HepG2 (cell line): ENCODE data around the gene EID3. TPM values are rescaled to one million over a fixed set of nuclear protein-coding genes. Genes with fewer than 3 reads are reported as not detected.

Source experiments
- ATAC-seq: fragments of 200-7000 bp; cut with Tn5 transposase; 3 replicates; pipeline ENCODE4 v1.9.1; 2020; ENCODE audit warnings: mild to moderate bottlenecking, moderate library complexity
- BruUV-seq: library from RNA; stranded (reverse); fragments of 400-500 nt; replicated peaks from 2 replicates; lab custom pipeline; 2021; lab: Mats Ljungman, UMichigan
- CTCF ChIA-PET: fragments of 300-600 bp; formaldehyde crosslinking; extraction: SDS; loops from one replicate; lab custom pipeline; 2021; ENCODE audit warnings: low total read pairs, inconsistent platforms, low intra/inter-chr PET ratio; lab: Yijun Ruan, JAX
- POLR2A ChIA-PET: fragments of 350-600 bp; sonication (Branson Sonifier 250); formaldehyde crosslinking; loops from one replicate; lab custom pipeline; 2020; ENCODE audit warnings: antibody characterized with exemption, inconsistent platforms; lab: Yijun Ruan, JAX
- DNase-seq: peaks from one replicate; pipeline ENCODE4 v3.0.0-alpha.2; 2015; ENCODE audit warnings: low spot score
- FAIRE-seq: peaks from 3 replicates; lab custom pipeline; 2011; peaks lifted over from hg19 to GRCh38; lab: Jason Lieb, UNC
- H2AFZ ChIP-seq: one replicate; pipeline ENCODE4 v1.6.1; 2011; ENCODE audit warnings: low read length, inconsistent platforms
- H3K27ac ChIP-seq: fragments of 300-600 bp; 3 replicates; pipeline ENCODE4 v1.8.0; 2011; ENCODE audit warnings: mixed run types, mild to moderate bottlenecking, mixed read lengths, low read length, inconsistent platforms; ENCODE audit not compliant: insufficient read depth; ENCODE audit errors: extremely low read length
- H3K27me3 ChIP-seq, 2 experiments: fragments of 200-600 bp in 1 of 2; 2 replicates in 1 of 2; 3 replicates in 1 of 2; pipeline versions ENCODE4 v1.6.0 to v1.8.0; 2011; ENCODE audit warnings: low read length in 2 of 2, mild to moderate bottlenecking in 2 of 2, moderate library complexity in 2 of 2, inconsistent platforms in 1 of 2; ENCODE audit not compliant: insufficient read depth in 2 of 2, control insufficient read depth in 1 of 2
- H3K36me3 ChIP-seq, 2 experiments: fragments of 200-600 bp in 1 of 2; replicated peaks in 1 of 2; 2 replicates in 1 of 2; 3 replicates in 1 of 2; pipeline versions ENCODE4 v1.5.1 to v1.8.0; 2011; ENCODE audit warnings: low read length in 2 of 2, inconsistent platforms in 1 of 2; ENCODE audit not compliant: insufficient read depth in 2 of 2, control insufficient read depth in 1 of 2
- H3K4me1 ChIP-seq: 2 replicates; pipeline ENCODE4 v1.5.1; 2012; ENCODE audit warnings: low read length, inconsistent platforms; ENCODE audit not compliant: insufficient read depth
- H3K4me2 ChIP-seq: 2 replicates; pipeline ENCODE4 v1.6.0; 2011; ENCODE audit warnings: low read depth, low read length, inconsistent platforms
- H3K4me3 ChIP-seq, 3 experiments: fragments of 200-600 bp in 1 of 3; sonication (generic), shearing (Covaris generic) in 1 of 3; replicated peaks in 1 of 3; 2 replicates each; pipeline ENCODE4 v1.5.1; 2011 to 2016; ENCODE audit warnings: low read length in 3 of 3, inconsistent platforms in 2 of 3, low read depth in 2 of 3, mild to moderate bottlenecking in 2 of 3, control low read depth in 1 of 3, mixed read lengths in 1 of 3; ENCODE audit not compliant: insufficient read depth in 1 of 3
- H3K79me2 ChIP-seq: one replicate; pipeline ENCODE4 v1.6.1; 2011; ENCODE audit warnings: low read length, inconsistent platforms; ENCODE audit not compliant: insufficient read depth
- H3K9ac ChIP-seq: 2 replicates; pipeline ENCODE4 v1.6.0; 2011; ENCODE audit warnings: mild to moderate bottlenecking, low read depth, low read length, inconsistent platforms; ENCODE audit not compliant: insufficient read depth
- H3K9me3 ChIP-seq: 2 replicates; pipeline ENCODE4 v1.5.1; 2012; ENCODE audit warnings: mild to moderate bottlenecking, low read length
- H4K20me1 ChIP-seq: 2 replicates; pipeline ENCODE4 v1.6.0; 2011; ENCODE audit warnings: inconsistent platforms, mild to moderate bottlenecking, low read length, moderate library complexity; ENCODE audit not compliant: insufficient read depth
- AGO1 ChIP-seq: fragments of 200-400 bp; formaldehyde crosslinking; IDR thresholded peaks from 2 replicates; pipeline ENCODE4 v1.6.1; 2017; ENCODE audit warnings: mild to moderate bottlenecking, low read depth, low read length, moderate library complexity; ENCODE audit not compliant: poor library complexity, severe bottlenecking
- GABPA ChIP-seq, 2 experiments: IDR thresholded peaks; 2 replicates each; pipeline ENCODE4 v1.6.1; 2011 to 2016; ENCODE audit warnings: low read depth in 2 of 2, low read length in 1 of 2, missing biosample characterization in 1 of 2, missing genetic modification characterization in 1 of 2
- HNRNPH1 ChIP-seq: fragments of 200-400 bp; formaldehyde crosslinking; optimal IDR thresholded peaks from 2 replicates; pipeline ENCODE3; 2017; ENCODE audit warnings: mild to moderate bottlenecking, low read depth, low read length
- IRX3 ChIP-seq: sonication (generic); formaldehyde crosslinking; IDR thresholded peaks from 2 replicates; pipeline ENCODE4 v1.8.1; 2023; ENCODE audit warnings: mild to moderate bottlenecking, low read depth, missing genetic modification reagents, borderline replicate concordance
- KLF15 ChIP-seq: sonication (generic); formaldehyde crosslinking; IDR thresholded peaks from 2 replicates; pipeline ENCODE4 v1.8.1; 2023; ENCODE audit warnings: borderline replicate concordance, mild to moderate bottlenecking, inconsistent platforms, missing genetic modification reagents, mixed read lengths
- MIER2 ChIP-seq: IDR thresholded peaks from 2 replicates; pipeline ENCODE4 v1.6.1; 2016; ENCODE audit warnings: missing biosample characterization, missing genetic modification reagents
- RFXAP ChIP-seq: sonication (generic); formaldehyde crosslinking; IDR thresholded peaks from 2 replicates; pipeline ENCODE4 v1.4.0; 2020; ENCODE audit warnings: missing genetic modification reagents, borderline replicate concordance
- SIX1 ChIP-seq: sonication (generic); formaldehyde crosslinking; IDR thresholded peaks from 2 replicates; pipeline ENCODE4 v1.4.0; 2020; ENCODE audit warnings: missing genetic modification reagents, borderline replicate concordance
- SMARCC2 ChIP-seq: fragments of 450-650 bp; IDR thresholded peaks from 2 replicates; pipeline ENCODE4 v1.6.1; 2017; ENCODE audit warnings: antibody characterized with exemption, mild to moderate bottlenecking
- ZNF12 ChIP-seq: sonication (generic); formaldehyde crosslinking; IDR thresholded peaks from 2 replicates; pipeline ENCODE4 v1.5.0; 2020; ENCODE audit warnings: missing genetic modification reagents
- ZNF775 ChIP-seq: sonication (generic); formaldehyde crosslinking; IDR thresholded peaks from 2 replicates; pipeline ENCODE4 v1.4.0; 2020; ENCODE audit warnings: missing genetic modification reagents, mild to moderate bottlenecking, moderate library complexity, borderline replicate concordance
- WGBS: methylation state at CpG from one replicate; pipeline ENCODE4 v1.1.6; 2017; ENCODE audit warnings: low lambda C conversion rate; 5-methylcytosine and 5-hydroxymethylcytosine counted together
- in situ Hi-C: cut with HindIII; loops from 2 replicates; pipeline ENCODE4 v1.10.0; 2017; ENCODE audit warnings: low pct_unique_long_range_greater_than_20kb; ENCODE audit not compliant: extremely low pct_ligation_motif_present
- intact Hi-C: fragments of 100-400 bp; cut with micrococcal nuclease; formaldehyde crosslinking; loops from one replicate; pipeline ENCODE4 v1.10.0; 2022; ENCODE audit not compliant: unreplicated experiment
- polyA plus RNA-seq, 8 experiments: library from polyadenylated mRNA; depleted of rRNA in 3 of 8; stranded (reverse) in 7 of 8; unstranded in 1 of 8; fragments of >200 nt; fragmentation: Illumina TruSeq in 4 of 8; extraction: Trizol in 4 of 8; gene quantifications; 2 replicates each; pipeline versions ENCODE4 v1.2.1 to v1.2.3, GENCODE V29; 2011 to 2016; ENCODE audit warnings: low read depth in 4 of 8, missing spikeins in 1 of 8, mixed read lengths in 1 of 8; ENCODE audit not compliant: insufficient read depth in 1 of 8
- total RNA-seq, 5 experiments: library from RNA; depleted of rRNA; stranded (reverse); fragments of >200 nt; fragmentation: Illumina TruSeq; extraction: Trizol; gene quantifications; 2 replicates each; pipeline ENCODE4 v1.2.3, GENCODE V29; 2016; ENCODE audit warnings: low read depth in 1 of 5
- TF ChIP-seq, protein P1 (sequence below): sonication (generic); formaldehyde crosslinking; IDR thresholded peaks from 2 replicates; pipeline ENCODE4 v1.4.0; 2020; ENCODE audit warnings: missing genetic modification reagents, borderline replicate concordance

EID3 gene
- total and polyA plus RNA-seq, 2 of the 13 experiments (the other 11 are each of a cell fraction or from before 2014, with no cell fraction given): 0.38 to 4.5 TPM

GRCh38 chr12:104297477-104298113 lies 5.9 kb upstream of the EID3 start:
- TF ChIP-seq, protein P1, sequence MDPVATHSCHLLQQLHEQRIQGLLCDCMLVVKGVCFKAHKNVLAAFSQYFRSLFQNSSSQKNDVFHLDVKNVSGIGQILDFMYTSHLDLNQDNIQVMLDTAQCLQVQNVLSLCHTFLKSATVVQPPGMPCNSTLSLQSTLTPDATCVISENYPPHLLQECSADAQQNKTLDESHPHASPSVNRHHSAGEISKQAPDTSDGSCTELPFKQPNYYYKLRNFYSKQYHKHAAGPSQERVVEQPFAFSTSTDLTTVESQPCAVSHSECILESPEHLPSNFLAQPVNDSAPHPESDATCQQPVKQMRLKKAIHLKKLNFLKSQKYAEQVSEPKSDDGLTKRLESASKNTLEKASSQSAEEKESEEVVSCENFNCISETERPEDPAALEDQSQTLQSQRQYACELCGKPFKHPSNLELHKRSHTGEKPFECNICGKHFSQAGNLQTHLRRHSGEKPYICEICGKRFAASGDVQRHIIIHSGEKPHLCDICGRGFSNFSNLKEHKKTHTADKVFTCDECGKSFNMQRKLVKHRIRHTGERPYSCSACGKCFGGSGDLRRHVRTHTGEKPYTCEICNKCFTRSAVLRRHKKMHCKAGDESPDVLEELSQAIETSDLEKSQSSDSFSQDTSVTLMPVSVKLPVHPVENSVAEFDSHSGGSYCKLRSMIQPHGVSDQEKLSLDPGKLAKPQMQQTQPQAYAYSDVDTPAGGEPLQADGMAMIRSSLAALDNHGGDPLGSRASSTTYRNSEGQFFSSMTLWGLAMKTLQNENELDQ (CRISPR knock-in tag): no peak
- no peak for TF ChIP-seq SMARCC2
- no peak for TF ChIP-seq GABPA (IDR thresholded peaks at IDR 0.05; ENCODE audit: low read depth, low read length)
- no peak for TF ChIP-seq GABPA (CRISPR knock-in tag; IDR thresholded peaks at IDR 0.05; ENCODE audit: low read depth)
- TF ChIP-seq MIER2 (CRISPR knock-in tag): no peak
- TF ChIP-seq AGO1: no peak
- no peak for TF ChIP-seq ZNF12
- no peak for TF ChIP-seq ZNF775 (CRISPR knock-in tag)
- no peak for TF ChIP-seq SIX1 (CRISPR knock-in tag)
- no peak for TF ChIP-seq IRX3 (CRISPR knock-in tag)
- no peak for TF ChIP-seq HNRNPH1
- no peak for TF ChIP-seq RFXAP (CRISPR knock-in tag)
- no peak for TF ChIP-seq KLF15 (CRISPR knock-in tag)
- H3K4me2 ChIP-seq: no peak overlapping the region
- ChIA-PET POLR2A (interaction anchor here (2.7 kb wide), 1 partner anchor 10 kb away, joined by 15 read pairs; no protein-coding TSS in a partner anchor), CTCF (no interaction called here)
- no peak overlapping the region for H2AFZ ChIP-seq
- DNase-seq (no peak), FAIRE-seq (no peak), ATAC-seq (no peak)
- WGBS: 95% methylated on average over 10 of the region's 10 CpGs
- H3K4me3 ChIP-seq: no peak overlapping the region
- intact Hi-C loops (no loop called here), in situ Hi-C loops (no loop called here)
- H3K4me1 ChIP-seq: peaks cover 74% of the 10 kb centered on the region
- no peaks in the 10 kb centered on the region for H3K27me3 ChIP-seq
- H3K27ac ChIP-seq: no peak overlapping the region
- peaks cover 88% of the 10 kb centered on the region for H3K79me2 ChIP-seq
- H3K36me3 ChIP-seq: peaks cover 5 to 64% of the 10 kb centered on the region in 2 experiments
- no peaks in the 10 kb centered on the region for H3K9me3 ChIP-seq
- H4K20me1 ChIP-seq: peaks cover 78% of the 10 kb centered on the region
- no peak overlapping the region for H3K9ac ChIP-seq
- no TSS peak for BruUV-seq
